Measurements from ENCODE around the gene GALNTL6. TPM values are rescaled to one million over a fixed set of nuclear protein-coding genes. Genes with fewer than 3 reads are reported as not detected.

Gene GALNTL6
- total and polyA plus RNA-seq, 8 donors = 0.15 to 0.87 (median 0.58) TPM; not detected in 3

DNA sequence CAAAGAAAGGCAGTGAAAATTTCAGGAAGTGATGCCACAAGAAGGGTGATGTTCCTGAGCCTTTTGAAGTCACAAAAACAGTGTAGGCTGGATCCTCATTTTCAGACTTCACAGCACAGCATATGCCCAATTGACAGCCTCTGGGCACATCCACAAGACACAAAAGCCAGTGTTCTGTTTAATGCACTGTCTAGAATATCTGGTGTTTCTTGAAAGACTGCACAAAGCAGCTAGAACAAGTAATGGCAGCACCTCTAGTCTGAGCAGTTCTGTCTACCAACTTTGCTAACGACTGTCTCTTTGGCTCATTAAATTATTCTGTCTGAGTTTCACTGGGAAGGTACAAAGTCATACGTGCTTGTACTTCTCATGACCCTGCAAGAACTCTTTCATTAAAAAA lies 938.3 kb downstream of the GALNTL6 start:
- intact Hi-C loops (cut with DNase I; ENCODE audit: low total_unique reads) = no loop called here

DNA sequence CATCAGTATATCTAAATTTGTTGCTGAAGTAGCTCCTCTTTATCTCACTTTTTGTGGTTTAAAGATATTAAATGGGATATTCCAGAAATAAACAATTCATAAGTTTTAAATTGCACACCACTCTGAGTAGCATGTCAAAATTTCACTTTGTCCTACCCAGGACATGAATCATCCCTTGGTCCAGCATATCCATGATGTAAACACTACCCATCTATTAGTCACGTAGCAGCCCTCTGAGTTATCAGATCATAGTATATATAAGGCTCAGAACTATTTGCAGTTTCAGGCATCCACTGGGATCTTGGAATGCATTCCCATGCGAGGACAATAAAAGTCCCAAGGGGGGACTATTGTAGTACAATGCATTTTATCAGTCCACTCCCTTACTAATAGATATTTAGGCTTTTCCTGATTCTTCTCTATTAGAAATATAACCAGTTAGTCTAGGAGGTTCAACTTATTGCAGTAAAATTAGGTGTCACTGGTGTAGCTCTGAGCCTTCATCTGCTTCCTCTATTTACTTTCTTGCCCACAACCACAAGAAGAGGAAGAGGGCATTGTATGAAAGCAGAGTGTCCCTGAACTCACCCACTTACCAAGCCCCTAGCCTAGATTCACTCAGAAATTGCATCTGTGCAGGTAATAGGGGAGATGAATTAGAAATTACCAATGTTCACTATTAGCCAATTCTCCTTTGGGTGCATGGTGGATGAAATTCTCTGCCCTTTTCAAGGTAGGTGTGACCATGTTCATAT lies 945.6 kb downstream of the GALNTL6 start:
- TF ChIP-seq EP300 (IDR thresholded peaks at IDR 0.05) (no peak), POLR2A (IDR thresholded peaks at IDR 0.05) (no peak), POLR2AphosphoS5 (IDR thresholded peaks at IDR 0.05) (no peak)
- TF ChIP-seq, protein P1, sequence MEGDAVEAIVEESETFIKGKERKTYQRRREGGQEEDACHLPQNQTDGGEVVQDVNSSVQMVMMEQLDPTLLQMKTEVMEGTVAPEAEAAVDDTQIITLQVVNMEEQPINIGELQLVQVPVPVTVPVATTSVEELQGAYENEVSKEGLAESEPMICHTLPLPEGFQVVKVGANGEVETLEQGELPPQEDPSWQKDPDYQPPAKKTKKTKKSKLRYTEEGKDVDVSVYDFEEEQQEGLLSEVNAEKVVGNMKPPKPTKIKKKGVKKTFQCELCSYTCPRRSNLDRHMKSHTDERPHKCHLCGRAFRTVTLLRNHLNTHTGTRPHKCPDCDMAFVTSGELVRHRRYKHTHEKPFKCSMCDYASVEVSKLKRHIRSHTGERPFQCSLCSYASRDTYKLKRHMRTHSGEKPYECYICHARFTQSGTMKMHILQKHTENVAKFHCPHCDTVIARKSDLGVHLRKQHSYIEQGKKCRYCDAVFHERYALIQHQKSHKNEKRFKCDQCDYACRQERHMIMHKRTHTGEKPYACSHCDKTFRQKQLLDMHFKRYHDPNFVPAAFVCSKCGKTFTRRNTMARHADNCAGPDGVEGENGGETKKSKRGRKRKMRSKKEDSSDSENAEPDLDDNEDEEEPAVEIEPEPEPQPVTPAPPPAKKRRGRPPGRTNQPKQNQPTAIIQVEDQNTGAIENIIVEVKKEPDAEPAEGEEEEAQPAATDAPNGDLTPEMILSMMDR (IDR thresholded peaks at IDR 0.05) = no peak
- Histone ChIP-seq H3K27me3 (no peaks in the 10 kb centered on the region), H3K9me3 (no peaks in the 10 kb centered on the region), H3K36me3 (no peaks in the 10 kb centered on the region), H3K4me3 (no peak overlapping the region), H3K27ac (no peak overlapping the region), H3K4me1 (no peaks in the 10 kb centered on the region)
- WGBS, 5 donors = 38 to 61% (median 51%) methylated on average over 2 of the region's 2 CpGs
- DNase-seq = no peak
- intact Hi-C loops (cut with DNase I; ENCODE audit: low total_unique reads) = no loop called here

More for the DNA sequence above, 938.3 kb downstream of the GALNTL6 start:
- H3K4me3 ChIP-seq = no peak overlapping the region
- DNase-seq = no peak
- no peaks in the 10 kb centered on the region for H3K27me3 ChIP-seq
- no peak for TF ChIP-seq EP300 (IDR thresholded peaks at IDR 0.05)
- TF ChIP-seq, protein P1 (IDR thresholded peaks at IDR 0.05) = no peak
- TF ChIP-seq POLR2AphosphoS5 (IDR thresholded peaks at IDR 0.05) = no peak
- no peak for TF ChIP-seq POLR2A (IDR thresholded peaks at IDR 0.05)
- no peak overlapping the region for H3K27ac ChIP-seq
- no peaks in the 10 kb centered on the region for H3K9me3 ChIP-seq
- no peaks in the 10 kb centered on the region for H3K4me1 ChIP-seq
- 72 to 89% (median 83%) methylated on average over 2 of the region's 2 CpGs for WGBS, 5 donors
- no peaks in the 10 kb centered on the region for H3K36me3 ChIP-seq

DNA sequence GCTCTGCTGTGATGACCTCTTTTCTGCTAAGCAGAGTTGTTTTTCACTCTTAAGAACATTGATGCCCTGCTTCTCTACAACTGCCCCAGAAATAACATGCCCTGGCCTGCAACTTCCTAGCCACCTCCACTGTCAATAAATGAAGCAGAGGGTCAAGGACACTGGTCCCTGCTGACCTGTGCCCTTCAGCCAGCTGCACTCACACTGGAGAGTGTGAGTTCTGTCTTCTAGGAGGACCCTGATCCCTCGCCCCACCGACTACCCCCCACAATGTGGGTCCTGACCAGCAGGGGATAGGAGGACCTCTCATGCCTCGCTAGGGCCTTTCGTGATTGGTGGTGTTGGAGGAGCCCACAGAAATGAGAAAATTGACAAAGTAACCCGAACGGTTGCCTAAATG lies 947.3 kb downstream of the GALNTL6 start:
- no peaks in the 10 kb centered on the region for H3K4me1 ChIP-seq
- H3K27ac ChIP-seq = no peak overlapping the region
- no peak for TF ChIP-seq POLR2AphosphoS5 (IDR thresholded peaks at IDR 0.05)
- H3K4me3 ChIP-seq = no peak overlapping the region
- H3K27me3 ChIP-seq = no peaks in the 10 kb centered on the region
- 91 to 95% (median 94%) methylated on average over 6 of the region's 6 CpGs for WGBS, 5 donors
- no peaks in the 10 kb centered on the region for H3K36me3 ChIP-seq
- no peaks in the 10 kb centered on the region for H3K9me3 ChIP-seq
- DNase-seq = no peak
- intact Hi-C loops (cut with DNase I; ENCODE audit: low total_unique reads) = no loop called here

DNA sequence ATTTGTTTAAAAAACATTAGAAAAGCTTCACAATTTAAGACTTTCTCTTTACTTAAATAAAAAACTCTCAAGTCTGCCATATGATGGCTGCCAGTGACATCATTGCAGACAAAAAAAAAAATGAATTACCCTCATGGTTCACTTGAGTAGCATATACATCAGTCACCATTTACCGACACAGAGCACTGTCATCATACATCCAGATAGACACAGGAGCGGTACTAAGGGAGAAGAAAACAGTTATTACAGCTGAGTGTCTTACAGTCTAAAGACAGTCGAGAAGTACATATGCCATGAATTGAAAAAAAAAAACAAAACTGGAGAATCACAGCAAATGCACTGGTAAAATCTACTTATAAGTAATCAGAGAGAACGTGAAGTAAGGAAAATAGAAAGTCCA lies 949.7 kb downstream of the GALNTL6 start:
- Histone ChIP-seq H3K9me3 (no peaks in the 10 kb centered on the region), H3K4me3 (no peak overlapping the region), H3K27ac (no peak overlapping the region), H3K27me3 (no peaks in the 10 kb centered on the region), H3K4me1 (no peaks in the 10 kb centered on the region), H3K36me3 (no peaks in the 10 kb centered on the region)
- DNase-seq = no peak
- 54 to 69% (median 63%) methylated on average over 4 of the region's 4 CpGs for WGBS, 5 donors
- TF ChIP-seq EP300 (IDR thresholded peaks at IDR 0.05) (no peak), POLR2A (IDR thresholded peaks at IDR 0.05) (no peak), POLR2AphosphoS5 (IDR thresholded peaks at IDR 0.05) (no peak)
- TF ChIP-seq, protein P1 (IDR thresholded peaks at IDR 0.05) = no peak
- intact Hi-C loops (cut with DNase I; ENCODE audit: low total_unique reads) = no loop called here

DNA sequence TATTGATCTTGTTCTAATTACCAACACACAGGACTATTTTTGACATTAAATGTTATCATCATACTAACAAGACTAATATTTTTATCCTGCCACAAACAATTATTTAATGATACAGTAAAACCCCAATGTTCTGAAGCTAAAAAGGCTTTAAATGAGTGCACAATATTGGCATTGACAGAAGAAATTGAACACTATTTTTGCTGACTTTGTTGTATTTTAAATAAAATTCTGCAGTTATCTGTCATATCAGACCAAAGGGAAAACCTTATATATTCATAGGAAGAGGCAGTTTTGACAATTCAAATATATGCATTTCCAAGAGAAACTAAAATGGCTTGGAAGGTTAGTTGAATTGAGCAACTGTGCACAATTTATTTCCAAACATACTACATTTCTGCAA lies 957.6 kb downstream of the GALNTL6 start:
- H3K4me1 ChIP-seq = no peaks in the 10 kb centered on the region
- no peak overlapping the region for H3K4me3 ChIP-seq
- H3K9me3 ChIP-seq = no peaks in the 10 kb centered on the region
- no peak overlapping the region for H3K27ac ChIP-seq
- H3K27me3 ChIP-seq = no peaks in the 10 kb centered on the region
- intact Hi-C loops (cut with DNase I; ENCODE audit: low total_unique reads) = no loop called here
- no peaks in the 10 kb centered on the region for H3K36me3 ChIP-seq
- no peak for DNase-seq
- TF ChIP-seq POLR2AphosphoS5 (IDR thresholded peaks at IDR 0.05) = no peak
- TF ChIP-seq, protein P1 (IDR thresholded peaks at IDR 0.05) = no peak
- no peak for TF ChIP-seq POLR2A (IDR thresholded peaks at IDR 0.05)
- TF ChIP-seq EP300 (IDR thresholded peaks at IDR 0.05) = no peak

Measured in stomach (tissue), 9 donors.